H9 (cell line): Measurements from ENCODE around the gene FATE1. TPM values are rescaled to one million over a fixed set of nuclear protein-coding genes. Genes with fewer than 3 reads are reported as not detected.

Experiments
- DNase-seq: peaks from one replicate; pipeline ENCODE4 v3.0.0-alpha.2; 2017
- H2AFZ ChIP-seq: one replicate; pipeline ENCODE4 v1.6.1; 2013; ENCODE audit warnings: mild to moderate bottlenecking, low read length, control low read depth, moderate library complexity
- H2AK5ac ChIP-seq: 2 replicates; pipeline ENCODE4 v1.6.1; 2013; ENCODE audit warnings: low read length, control low read depth, mixed read lengths; ENCODE audit not compliant: insufficient read length
- H2BK120ac ChIP-seq: one replicate; pipeline ENCODE4 v1.6.1; 2013; ENCODE audit warnings: low read depth, mild to moderate bottlenecking, low read length, control low read depth, inconsistent platforms; ENCODE audit not compliant: poor library complexity, severe bottlenecking
- H2BK12ac ChIP-seq: 2 replicates; pipeline ENCODE4 v1.6.1; 2013; ENCODE audit warnings: low read length, control low read depth, mixed read lengths, low read depth; ENCODE audit not compliant: insufficient read length
- H2BK15ac ChIP-seq: 2 replicates; pipeline ENCODE4 v1.6.1; 2013; ENCODE audit warnings: low read depth, low read length, control low read depth
- H2BK20ac ChIP-seq: one replicate; pipeline ENCODE4 v1.6.1; 2013; ENCODE audit warnings: low read depth, mild to moderate bottlenecking, low read length, control low read depth, inconsistent platforms; ENCODE audit not compliant: poor library complexity, severe bottlenecking
- H2BK5ac ChIP-seq: 2 replicates; pipeline ENCODE4 v1.6.1; 2013; ENCODE audit warnings: low read length, control low read depth, mixed read lengths; ENCODE audit not compliant: insufficient read length
- H3K14ac ChIP-seq: 2 replicates; pipeline ENCODE4 v1.6.1; 2013; ENCODE audit warnings: low read length, control low read depth; ENCODE audit not compliant: insufficient read depth
- H3K18ac ChIP-seq: 2 replicates; pipeline ENCODE4 v1.6.1; 2013; ENCODE audit warnings: low read depth, mild to moderate bottlenecking, mixed read lengths, low read length, control low read depth; ENCODE audit not compliant: insufficient read length
- H3K23ac ChIP-seq: 2 replicates; pipeline ENCODE4 v1.6.1; 2013; ENCODE audit warnings: low read length, control low read depth, mixed read lengths, low read depth; ENCODE audit not compliant: insufficient read length
- H3K23me2 ChIP-seq: 2 replicates; pipeline ENCODE4 v1.6.1; 2013; ENCODE audit warnings: low read depth, mild to moderate bottlenecking, mixed read lengths, low read length, control low read depth; ENCODE audit not compliant: insufficient read length, poor library complexity, severe bottlenecking
- H3K27ac ChIP-seq: 2 replicates; pipeline ENCODE4 v1.5.1; 2013; ENCODE audit warnings: low read length, control low read depth, mixed read lengths, low read depth; ENCODE audit not compliant: insufficient read length
- H3K27me3 ChIP-seq: 2 replicates; pipeline ENCODE4 v1.6.1; 2013; ENCODE audit warnings: low read length, control low read depth, inconsistent platforms; ENCODE audit not compliant: insufficient read depth
- H3K4ac ChIP-seq: 2 replicates; pipeline ENCODE4 v1.6.1; 2013; ENCODE audit warnings: low read depth, mild to moderate bottlenecking, control low read depth, inconsistent platforms, low read length, moderate library complexity
- H3K4me1 ChIP-seq: 2 replicates; pipeline ENCODE4 v1.6.1; 2013; ENCODE audit warnings: low read length, control low read depth, inconsistent platforms; ENCODE audit not compliant: insufficient read depth
- H3K4me2 ChIP-seq: 2 replicates; pipeline ENCODE4 v1.6.1; 2013; ENCODE audit warnings: low read length, control low read depth, mixed read lengths; ENCODE audit not compliant: insufficient read length, insufficient read depth
- H3K56ac ChIP-seq: 2 replicates; pipeline ENCODE4 v1.6.1; 2013; ENCODE audit warnings: low read depth, mild to moderate bottlenecking, mixed read lengths, low read length, control low read depth; ENCODE audit not compliant: insufficient read length
- H3K79me1 ChIP-seq: 2 replicates; pipeline ENCODE4 v1.6.1; 2013; ENCODE audit warnings: low read depth, mild to moderate bottlenecking, moderate library complexity, low read length, control low read depth, inconsistent platforms; ENCODE audit not compliant: insufficient read depth, poor library complexity, severe bottlenecking
- H3K79me2 ChIP-seq: 2 replicates; pipeline ENCODE4 v1.6.1; 2013; ENCODE audit warnings: low read length, control low read depth, inconsistent platforms; ENCODE audit not compliant: insufficient read depth
- H3K9ac ChIP-seq: 2 replicates; pipeline ENCODE4 v1.6.1; 2013; ENCODE audit warnings: low read length, control low read depth, mixed read lengths; ENCODE audit not compliant: insufficient read length; ENCODE audit errors: extremely low read depth
- H3K9me3 ChIP-seq: one replicate; pipeline ENCODE4 v1.6.1; 2013; ENCODE audit warnings: low read depth, low read length, inconsistent platforms; ENCODE audit not compliant: control insufficient read depth
- H3T11ph ChIP-seq: one replicate; pipeline ENCODE4 v1.6.1; 2013; ENCODE audit warnings: mild to moderate bottlenecking, low read length, control low read depth, inconsistent platforms
- H4K20me1 ChIP-seq: one replicate; pipeline ENCODE4 v1.6.1; 2013; ENCODE audit not compliant: control insufficient read depth, insufficient read length, insufficient read depth
- H4K5ac ChIP-seq: 2 replicates; pipeline ENCODE4 v1.6.1; 2013; ENCODE audit warnings: low read depth, mild to moderate bottlenecking, mixed read lengths, low read length, control low read depth; ENCODE audit not compliant: insufficient read length
- H4K8ac ChIP-seq: replicated peaks from 2 replicates; pipeline ENCODE4 v1.6.1; 2013; ENCODE audit warnings: low read length, control low read depth, mixed read lengths, low read depth; ENCODE audit not compliant: insufficient read length
- H4K91ac ChIP-seq: 2 replicates; pipeline ENCODE4 v1.6.1; 2013; ENCODE audit warnings: low read depth, mild to moderate bottlenecking, moderate library complexity, mixed read lengths, low read length, control low read depth; ENCODE audit not compliant: insufficient read length
- H3K27ac Mint-ChIP-seq, 3 experiments: 2 replicates in 2 of 3; 3 replicates in 1 of 3; pipeline ENCODE4 v1.8.0; 2020 to 2021; ENCODE audit warnings: mixed read lengths in 3 of 3, mild to moderate bottlenecking in 1 of 3, moderate library complexity in 1 of 3
- H3K27me3 Mint-ChIP-seq: 2 replicates; pipeline ENCODE4 v1.8.0; 2021; ENCODE audit warnings: low read depth, mild to moderate bottlenecking, moderate library complexity, mixed read lengths
- H3K36me3 Mint-ChIP-seq, 3 experiments: 2 replicates in 2 of 3; 3 replicates in 1 of 3; pipeline ENCODE4 v1.8.0; 2020 to 2021; ENCODE audit warnings: low read depth in 3 of 3, mixed read lengths in 3 of 3; ENCODE audit not compliant: insufficient read depth in 1 of 3
- H3K4me1 Mint-ChIP-seq, 2 experiments: 2 replicates each; pipeline ENCODE4 v1.8.0; 2020; ENCODE audit warnings: mixed read lengths in 2 of 2
- H3K4me3 Mint-ChIP-seq, 2 experiments: 2 replicates in 1 of 2; 3 replicates in 1 of 2; pipeline ENCODE4 v1.8.0; 2020 to 2021; ENCODE audit warnings: mild to moderate bottlenecking in 2 of 2, mixed read lengths in 2 of 2, moderate library complexity in 1 of 2
- H3K9me3 Mint-ChIP-seq, 2 experiments: 2 replicates in 1 of 2; 3 replicates in 1 of 2; pipeline ENCODE4 v1.8.0; 2020; ENCODE audit warnings: mild to moderate bottlenecking in 2 of 2, mixed read lengths in 2 of 2, moderate library complexity in 1 of 2
- WGBS: extraction: QIAGEN DNeasy Blood & Tissue Kit; methylation state at CpG from one replicate; pipeline ENCODE4 v1.1.7; 2013; ENCODE audit warnings: missing lambda C conversion rate, low lambda C conversion rate, mixed read lengths; ENCODE audit not compliant: insufficient read length; ENCODE audit errors: extremely low coverage; 5-methylcytosine and 5-hydroxymethylcytosine counted together
- total RNA-seq: library from RNA; stranded (reverse); gene quantifications from 2 replicates; pipeline ENCODE4 v1.2.1, GENCODE V29; 2021
- TF ChIP-seq, protein P1 (sequence below): fragments of 200-600 bp; sonication (generic); conservative IDR thresholded peaks from 3 replicates; pipeline ENCODE4 v1.8.0; 2021; ENCODE audit warnings: antibody characterized with exemption, mild to moderate bottlenecking

The FATE1 gene
- total RNA-seq, 1 experiment from 2014 or later, result not detected

GRCh38 chrX:151708821-151709220, 7.0 kb upstream of the FATE1 start:
- no peak overlapping the region for H2AK5ac ChIP-seq
- H2BK120ac ChIP-seq, result no peak overlapping the region
- no peaks in the 10 kb centered on the region for H3K79me1 ChIP-seq
- H3K18ac ChIP-seq, result no peak overlapping the region
- H2BK15ac ChIP-seq, result no peak overlapping the region
- H3K36me3 Mint-ChIP-seq, result peaks cover 0 to 2% (median 0%) of the 10 kb centered on the region in 3 experiments; a peak in 2 of 7 replicates
- H4K20me1 ChIP-seq, result no peaks in the 10 kb centered on the region
- TF ChIP-seq, protein P1, sequence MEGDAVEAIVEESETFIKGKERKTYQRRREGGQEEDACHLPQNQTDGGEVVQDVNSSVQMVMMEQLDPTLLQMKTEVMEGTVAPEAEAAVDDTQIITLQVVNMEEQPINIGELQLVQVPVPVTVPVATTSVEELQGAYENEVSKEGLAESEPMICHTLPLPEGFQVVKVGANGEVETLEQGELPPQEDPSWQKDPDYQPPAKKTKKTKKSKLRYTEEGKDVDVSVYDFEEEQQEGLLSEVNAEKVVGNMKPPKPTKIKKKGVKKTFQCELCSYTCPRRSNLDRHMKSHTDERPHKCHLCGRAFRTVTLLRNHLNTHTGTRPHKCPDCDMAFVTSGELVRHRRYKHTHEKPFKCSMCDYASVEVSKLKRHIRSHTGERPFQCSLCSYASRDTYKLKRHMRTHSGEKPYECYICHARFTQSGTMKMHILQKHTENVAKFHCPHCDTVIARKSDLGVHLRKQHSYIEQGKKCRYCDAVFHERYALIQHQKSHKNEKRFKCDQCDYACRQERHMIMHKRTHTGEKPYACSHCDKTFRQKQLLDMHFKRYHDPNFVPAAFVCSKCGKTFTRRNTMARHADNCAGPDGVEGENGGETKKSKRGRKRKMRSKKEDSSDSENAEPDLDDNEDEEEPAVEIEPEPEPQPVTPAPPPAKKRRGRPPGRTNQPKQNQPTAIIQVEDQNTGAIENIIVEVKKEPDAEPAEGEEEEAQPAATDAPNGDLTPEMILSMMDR, result no peak
- peaks cover 10 to 19% of the 10 kb centered on the region in 2 experiments for H3K4me1 Mint-ChIP-seq
- DNase-seq, result no peak
- no peak overlapping the region for H3T11ph ChIP-seq
- no peak overlapping the region for H3K4me2 ChIP-seq
- no peak overlapping the region for H3K9ac ChIP-seq
- no peak overlapping the region for H4K8ac ChIP-seq
- no peaks in the 10 kb centered on the region for H3K23me2 ChIP-seq
- no peak overlapping the region for H2BK20ac ChIP-seq
- no peak overlapping the region for H3K56ac ChIP-seq
- H3K4me1 ChIP-seq, result no peaks in the 10 kb centered on the region; the same call in none of the 2 replicates
- H3K27me3 Mint-ChIP-seq, result peaks cover 8% of the 10 kb centered on the region
- H3K23ac ChIP-seq, result no peak overlapping the region
- H3K27ac Mint-ChIP-seq, result no peak overlapping the region
- no peak overlapping the region for H3K4ac ChIP-seq
- no peak overlapping the region for H4K5ac ChIP-seq
- H3K9me3 Mint-ChIP-seq, result peaks cover 46 to 55% of the 10 kb centered on the region in 2 experiments
- no peaks in the 10 kb centered on the region for H3K79me2 ChIP-seq
- no peak overlapping the region for H3K27ac ChIP-seq
- WGBS, result no CpG with 5 or more reads among the region's 7 CpGs
- H3K14ac ChIP-seq, result no peak overlapping the region
- no peak overlapping the region for H4K91ac ChIP-seq
- H3K27me3 ChIP-seq, result no peaks in the 10 kb centered on the region
- H2BK5ac ChIP-seq, result no peak overlapping the region
- H3K4me3 Mint-ChIP-seq, result no peak overlapping the region
- H2BK12ac ChIP-seq, result no peak overlapping the region
- peaks cover 60% of the 10 kb centered on the region for H3K9me3 ChIP-seq
- H2AFZ ChIP-seq, result no peak overlapping the region
